ENCODE results near the gene YIPF5.

Gene YIPF5

GRCh38 chr5:144170276-144171024 is at the start of gene YIPF5, which contains the start of gene KCTD16:
YIPF5 (minus strand) TSS chr5:144170659; CDS start chr5:144169955, 704 bp downstream.
KCTD16 (plus strand) TSS chr5:144170873.
- Histone ChIP-seq H3K4me1 (ENCODE audit: control insufficient read depth, insufficient read depth, low read length) (peaks cover 3% of the 10 kb centered on the region), H3K36me3 (ENCODE audit: control insufficient read depth, insufficient read depth, low read length) (peaks cover 35% of the 10 kb centered on the region), H3K4me3 (ENCODE audit: low read depth, low read length) (peak within 1 kb of the TSS; percentile 98), H3K9ac (ENCODE audit: low read depth, low read length) (peak within 1 kb of the TSS; percentile 85), H3K27me3 (ENCODE audit: control insufficient read depth, insufficient read depth, low read length) (no peaks in the 10 kb centered on the region), H3K27ac (ENCODE audit: low read depth, low read length) (peak within 1 kb of the TSS; percentile 84), H3K9me3 (ENCODE audit: control insufficient read depth, insufficient read depth, low read length) (no peaks in the 10 kb centered on the region)

- H3K4me1 ChIP-seq (ENCODE audit: control insufficient read depth, insufficient read depth, low read length) = no peaks in the 10 kb centered on the region
- H3K36me3 ChIP-seq (ENCODE audit: control insufficient read depth, insufficient read depth, low read length) = no peaks in the 10 kb centered on the region
- no peak overlapping the region for H3K4me3 ChIP-seq (ENCODE audit: low read depth, low read length)
These were observed 49.4 kb upstream of the YIPF5 start for GRCh38 chr5:144219869-144220268.

GRCh38 chr5:144210655-144211054 is 40.2 kb upstream of the YIPF5 start:
- Histone ChIP-seq H3K9ac (ENCODE audit: low read depth, low read length) (no peak overlapping the region), H3K9me3 (ENCODE audit: control insufficient read depth, insufficient read depth, low read length) (no peaks in the 10 kb centered on the region), H3K4me3 (ENCODE audit: low read depth, low read length) (no peak overlapping the region), H3K27me3 (ENCODE audit: control insufficient read depth, insufficient read depth, low read length) (peaks cover 19% of the 10 kb centered on the region), H3K4me1 (ENCODE audit: control insufficient read depth, insufficient read depth, low read length) (peaks cover 11% of the 10 kb centered on the region), H3K36me3 (ENCODE audit: control insufficient read depth, insufficient read depth, low read length) (no peaks in the 10 kb centered on the region), H3K27ac (ENCODE audit: low read depth, low read length) (no peak overlapping the region)

More at GRCh38 chr5:144219869-144220268, 49.4 kb upstream of the YIPF5 start:
- Histone ChIP-seq H3K27me3 (ENCODE audit: control insufficient read depth, insufficient read depth, low read length) (no peaks in the 10 kb centered on the region), H3K27ac (ENCODE audit: low read depth, low read length) (no peak overlapping the region), H3K9me3 (ENCODE audit: control insufficient read depth, insufficient read depth, low read length) (no peaks in the 10 kb centered on the region), H3K9ac (ENCODE audit: low read depth, low read length) (no peak overlapping the region)

DNA sequence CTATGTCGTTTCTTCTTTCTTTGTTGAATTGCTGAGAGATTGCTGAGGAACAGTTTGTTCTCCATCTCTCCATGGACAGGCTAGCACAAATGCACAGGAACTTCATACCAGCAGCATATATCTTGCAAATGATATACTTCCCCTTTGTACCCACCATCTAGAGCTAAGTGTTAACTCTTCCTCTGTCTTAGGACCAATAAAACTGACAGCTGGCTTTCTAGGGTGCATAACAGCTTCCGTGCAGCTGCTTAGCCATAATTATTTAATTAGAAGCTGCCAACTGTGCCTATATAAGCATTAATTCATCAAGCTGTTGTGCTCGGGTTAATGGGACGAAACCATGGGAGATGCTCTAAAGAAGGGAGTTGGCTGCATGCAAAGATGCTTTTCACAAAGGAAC is 38.9 kb upstream of the YIPF5 start:
- no peaks in the 10 kb centered on the region for H3K9me3 ChIP-seq (ENCODE audit: control insufficient read depth, insufficient read depth, low read length)
- no peaks in the 10 kb centered on the region for H3K36me3 ChIP-seq (ENCODE audit: control insufficient read depth, insufficient read depth, low read length)
- H3K27ac ChIP-seq (ENCODE audit: low read depth, low read length) = no peak overlapping the region
- peaks cover 17% of the 10 kb centered on the region for H3K4me1 ChIP-seq (ENCODE audit: control insufficient read depth, insufficient read depth, low read length)
- peaks cover 31% of the 10 kb centered on the region for H3K27me3 ChIP-seq (ENCODE audit: control insufficient read depth, insufficient read depth, low read length)
- H3K4me3 ChIP-seq (ENCODE audit: low read depth, low read length) = no peak overlapping the region
- no peak overlapping the region for H3K9ac ChIP-seq (ENCODE audit: low read depth, low read length)

- Histone ChIP-seq H3K9me3 (ENCODE audit: control insufficient read depth, insufficient read depth, low read length) (no peaks in the 10 kb centered on the region), H3K9ac (ENCODE audit: low read depth, low read length) (no peak overlapping the region)
These were observed 37.5 kb upstream of the YIPF5 start for GRCh38 chr5:144207875-144208444.

GRCh38 chr5:144206141-144206540 is 35.7 kb upstream of the YIPF5 start:
- Histone ChIP-seq H3K27ac (ENCODE audit: low read depth, low read length) (no peak overlapping the region), H3K4me1 (ENCODE audit: control insufficient read depth, insufficient read depth, low read length) (peaks cover 14% of the 10 kb centered on the region), H3K36me3 (ENCODE audit: control insufficient read depth, insufficient read depth, low read length) (no peaks in the 10 kb centered on the region), H3K27me3 (ENCODE audit: control insufficient read depth, insufficient read depth, low read length) (peaks cover 32% of the 10 kb centered on the region), H3K9ac (ENCODE audit: low read depth, low read length) (no peak overlapping the region), H3K9me3 (ENCODE audit: control insufficient read depth, insufficient read depth, low read length) (no peaks in the 10 kb centered on the region), H3K4me3 (ENCODE audit: low read depth, low read length) (no peak overlapping the region)

More at GRCh38 chr5:144207875-144208444, 37.5 kb upstream of the YIPF5 start:
- peaks cover 32% of the 10 kb centered on the region for H3K27me3 ChIP-seq (ENCODE audit: control insufficient read depth, insufficient read depth, low read length)
- peaks cover 14% of the 10 kb centered on the region for H3K4me1 ChIP-seq (ENCODE audit: control insufficient read depth, insufficient read depth, low read length)
- H3K4me3 ChIP-seq (ENCODE audit: low read depth, low read length) = no peak overlapping the region
- H3K27ac ChIP-seq (ENCODE audit: low read depth, low read length) = no peak overlapping the region
- H3K36me3 ChIP-seq (ENCODE audit: control insufficient read depth, insufficient read depth, low read length) = no peaks in the 10 kb centered on the region

GRCh38 chr5:144205141-144205551 is 34.7 kb upstream of the YIPF5 start:
- Histone ChIP-seq H3K4me3 (ENCODE audit: low read depth, low read length) (peak overlapping the region; percentile 77), H3K9me3 (ENCODE audit: control insufficient read depth, insufficient read depth, low read length) (no peaks in the 10 kb centered on the region), H3K9ac (ENCODE audit: low read depth, low read length) (peak overlapping the region; percentile 37; the same call in 1 of the 2 replicates), H3K4me1 (ENCODE audit: control insufficient read depth, insufficient read depth, low read length) (peaks cover 14% of the 10 kb centered on the region), H3K36me3 (ENCODE audit: control insufficient read depth, insufficient read depth, low read length) (no peaks in the 10 kb centered on the region), H3K27me3 (ENCODE audit: control insufficient read depth, insufficient read depth, low read length) (peaks cover 32% of the 10 kb centered on the region), H3K27ac (ENCODE audit: low read depth, low read length) (no peak overlapping the region)

- Histone ChIP-seq H3K27ac (ENCODE audit: low read depth, low read length) (no peak overlapping the region), H3K27me3 (ENCODE audit: control insufficient read depth, insufficient read depth, low read length) (peaks cover 32% of the 10 kb centered on the region), H3K9ac (ENCODE audit: low read depth, low read length) (no peak overlapping the region), H3K36me3 (ENCODE audit: control insufficient read depth, insufficient read depth, low read length) (no peaks in the 10 kb centered on the region), H3K4me3 (ENCODE audit: low read depth, low read length) (no peak overlapping the region), H3K9me3 (ENCODE audit: control insufficient read depth, insufficient read depth, low read length) (no peaks in the 10 kb centered on the region), H3K4me1 (ENCODE audit: control insufficient read depth, insufficient read depth, low read length) (peaks cover 14% of the 10 kb centered on the region)
These were observed 33.5 kb upstream of the YIPF5 start for GRCh38 chr5:144203750-144204596.

DNA sequence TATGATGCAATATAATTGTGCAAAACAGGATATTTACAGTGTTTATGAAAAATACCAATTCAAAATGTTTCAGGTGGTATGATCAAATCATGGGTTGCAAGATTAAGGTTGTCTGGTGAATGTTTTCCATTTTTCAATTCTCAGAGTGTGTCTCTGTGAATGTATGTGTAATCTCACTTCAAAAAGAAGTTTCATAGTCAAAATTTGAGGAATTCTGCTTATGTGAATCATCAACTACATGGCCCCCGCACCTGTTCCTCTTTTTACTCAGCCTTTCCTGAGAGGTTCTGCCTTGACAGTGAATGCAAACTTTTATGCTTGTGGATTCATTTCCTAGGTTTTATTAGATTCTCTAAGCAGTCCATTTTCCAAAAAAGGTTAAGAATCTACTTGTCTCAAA is 32.3 kb upstream of the YIPF5 start:
- Histone ChIP-seq H3K4me1 (ENCODE audit: control insufficient read depth, insufficient read depth, low read length) (peaks cover 14% of the 10 kb centered on the region), H3K9ac (ENCODE audit: low read depth, low read length) (no peak overlapping the region), H3K27me3 (ENCODE audit: control insufficient read depth, insufficient read depth, low read length) (peaks cover 32% of the 10 kb centered on the region), H3K36me3 (ENCODE audit: control insufficient read depth, insufficient read depth, low read length) (no peaks in the 10 kb centered on the region), H3K27ac (ENCODE audit: low read depth, low read length) (no peak overlapping the region), H3K4me3 (ENCODE audit: low read depth, low read length) (no peak overlapping the region), H3K9me3 (ENCODE audit: control insufficient read depth, insufficient read depth, low read length) (no peaks in the 10 kb centered on the region)

DNA sequence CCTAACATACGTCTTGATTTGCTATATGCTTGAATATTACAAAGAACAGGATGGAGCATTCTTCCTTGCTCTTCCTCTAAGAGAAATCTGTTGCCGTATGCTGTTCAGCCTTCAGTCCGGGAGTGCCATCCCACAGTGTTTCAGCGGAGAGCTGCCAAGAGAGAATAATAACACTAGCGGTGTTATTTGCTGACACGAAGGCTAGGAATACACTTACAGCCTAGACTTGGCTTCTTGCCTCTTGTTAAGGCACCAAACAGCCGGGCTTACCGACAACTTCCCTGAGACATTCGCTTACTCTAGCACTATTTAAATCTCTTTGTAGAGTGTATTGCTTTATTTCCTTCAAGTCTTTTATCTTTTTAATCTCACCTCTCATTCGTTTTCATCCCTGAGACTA is 31.6 kb upstream of the YIPF5 start:
- Histone ChIP-seq H3K4me3 (ENCODE audit: low read depth, low read length) (no peak overlapping the region), H3K27me3 (ENCODE audit: control insufficient read depth, insufficient read depth, low read length) (peaks cover 27% of the 10 kb centered on the region), H3K4me1 (ENCODE audit: control insufficient read depth, insufficient read depth, low read length) (peaks cover 14% of the 10 kb centered on the region), H3K36me3 (ENCODE audit: control insufficient read depth, insufficient read depth, low read length) (no peaks in the 10 kb centered on the region), H3K27ac (ENCODE audit: low read depth, low read length) (no peak overlapping the region), H3K9ac (ENCODE audit: low read depth, low read length) (no peak overlapping the region), H3K9me3 (ENCODE audit: control insufficient read depth, insufficient read depth, low read length) (no peaks in the 10 kb centered on the region)

Data from HUES48 (cell line).